Measurements from ENCODE around the gene SCCPDH. TPM values are rescaled to one million over a fixed set of nuclear protein-coding genes. Genes with fewer than 3 reads are reported as not detected.

SCCPDH gene
- total and polyA plus RNA-seq, 9 donors: 14.7 to 26.2 (median 23.8) TPM

- no peak for DNase-seq
- H3K4me3 ChIP-seq: no peak overlapping the region
- no peaks in the 10 kb centered on the region for H3K36me3 ChIP-seq
- intact Hi-C loops (cut with DNase I): no loop called here
- 87 to 90% (median 88%) methylated on average over 13 of the region's 13 CpGs for WGBS, 3 donors
- no peak overlapping the region for H3K27ac ChIP-seq
- TF ChIP-seq CTCF (IDR thresholded peaks at IDR 0.05) (no peak), POLR2A (IDR thresholded peaks at IDR 0.05) (no peak), EP300 (IDR thresholded peaks at IDR 0.05) (no peak)
- no peaks in the 10 kb centered on the region for H3K9me3 ChIP-seq
- no peaks in the 10 kb centered on the region for H3K4me1 ChIP-seq (ENCODE audit: insufficient read depth)
- no peaks in the 10 kb centered on the region for H3K27me3 ChIP-seq
These were observed 90.7 kb downstream of the SCCPDH start for GRCh38 chr1:246814890-246815289.

- Histone ChIP-seq H3K9me3 (no peaks in the 10 kb centered on the region), H3K4me3 (no peak overlapping the region), H3K27ac (no peak overlapping the region), H3K4me1 (ENCODE audit: insufficient read depth) (no peaks in the 10 kb centered on the region), H3K36me3 (no peaks in the 10 kb centered on the region), H3K27me3 (no peaks in the 10 kb centered on the region)
- 65 to 78% (median 77%) methylated on average over 11 of the region's 11 CpGs for WGBS, 3 donors
- no peak for DNase-seq
- TF ChIP-seq POLR2A (IDR thresholded peaks at IDR 0.05) (no peak), CTCF (IDR thresholded peaks at IDR 0.05) (no peak), EP300 (IDR thresholded peaks at IDR 0.05) (no peak)
- intact Hi-C loops (cut with DNase I): no loop called here
These were observed 91.6 kb downstream of the SCCPDH start for GRCh38 chr1:246815693-246816270.

Small RNA genes lying within 50 kb of the gene (small RNA-seq; reads per million reads assigned to genes)
- gene AC113174.1: not detected

Other genes starting within 250 kb of the SCCPDH start
- 10 to 100 TPM; 10.8 to 19.2 (median 13.7) TPM for gene SMYD3, start 217.1 kb upstream of the SCCPDH start, total RNA-seq
- 10 to 100 TPM; 13.1 to 24.0 TPM for gene SMYD3, start 217.1 kb upstream of the SCCPDH start, polyA plus RNA-seq
- gene TFB2M, start 158.1 kb upstream of the SCCPDH start, total RNA-seq: 1 to 10 TPM; 7.1 to 9.8 (median 9.0) TPM
- gene TFB2M, start 158.1 kb upstream of the SCCPDH start, polyA plus RNA-seq: 1 to 10 TPM; 7.6 to 9.4 TPM
- 10 to 100 TPM; 16.0 to 31.2 (median 23.5) TPM for gene CNST, start 158.0 kb upstream of the SCCPDH start, total RNA-seq
- gene CNST, start 158.0 kb upstream of the SCCPDH start, polyA plus RNA-seq: 10 to 100 TPM in 1 of 2 donors, 1 to 10 TPM in 1; 8.7 to 17.3 TPM
- 10 to 100 TPM; 34.1 to 60.4 (median 47.8) TPM for gene AHCTF1, start 207.5 kb downstream of the SCCPDH start, total RNA-seq
- 10 to 100 TPM; 18.8 to 20.4 TPM for gene AHCTF1, start 207.5 kb downstream of the SCCPDH start, polyA plus RNA-seq

Measured in ovary (tissue), 9 donors.